ENCODE results near the gene ADCK1.

The ADCK1 gene

DNA sequence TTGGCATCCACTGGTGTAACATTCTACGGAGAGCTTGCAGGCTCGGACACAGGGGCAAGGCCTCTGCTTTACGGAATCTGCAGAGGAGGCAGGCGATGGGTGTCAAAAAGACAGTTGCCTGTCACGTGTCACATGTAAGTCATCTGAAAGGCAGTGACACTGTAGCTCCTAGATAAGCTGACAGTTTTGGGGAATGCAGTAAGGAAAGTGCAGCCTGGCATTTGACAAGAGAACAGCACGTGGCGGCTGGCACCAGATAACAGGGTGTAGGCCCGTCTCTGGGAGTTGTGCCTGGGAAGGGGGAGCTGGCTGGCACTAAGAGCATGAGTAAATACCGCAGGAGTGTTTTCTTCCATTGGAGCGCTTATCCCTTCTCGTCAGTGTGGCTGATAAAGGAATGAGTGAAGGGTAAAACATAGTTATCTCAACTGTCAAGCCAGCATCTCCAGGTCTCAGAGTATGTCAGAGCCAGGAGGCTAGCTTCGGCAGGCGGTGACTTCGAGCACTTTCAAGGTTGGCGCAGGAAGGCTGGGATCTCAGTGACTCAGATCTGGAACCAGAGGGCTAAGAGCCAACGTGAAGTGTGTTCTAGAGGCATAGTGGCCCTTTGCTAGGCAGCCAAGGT is 26.1 kb downstream of the ADCK1 start:
- Histone ChIP-seq H3K36me3 (replicated peaks; ENCODE audit: low read depth, low read length) (no peaks in the 10 kb centered on the region), H3K4me2 (ENCODE audit: low read length) (no peak overlapping the region), H3K9ac (ENCODE audit: low read length) (no peak overlapping the region), H3K79me2 (ENCODE audit: low read length) (no peaks in the 10 kb centered on the region), H2AFZ (ENCODE audit: low read depth, low read length) (no peak overlapping the region), H3K9me3 (ENCODE audit: insufficient read depth, low read length) (no peaks in the 10 kb centered on the region), H3K4me3 (ENCODE audit: low read length) (no peak overlapping the region), H3K27me3 (ENCODE audit: low read depth, low read length) (no peaks in the 10 kb centered on the region), H4K20me1 (ENCODE audit: insufficient read depth, low read length) (no peaks in the 10 kb centered on the region), H3K27ac (ENCODE audit: low read length) (no peak overlapping the region), H3K4me1 (ENCODE audit: low read length) (no peaks in the 10 kb centered on the region)
- TF ChIP-seq, protein P1, sequence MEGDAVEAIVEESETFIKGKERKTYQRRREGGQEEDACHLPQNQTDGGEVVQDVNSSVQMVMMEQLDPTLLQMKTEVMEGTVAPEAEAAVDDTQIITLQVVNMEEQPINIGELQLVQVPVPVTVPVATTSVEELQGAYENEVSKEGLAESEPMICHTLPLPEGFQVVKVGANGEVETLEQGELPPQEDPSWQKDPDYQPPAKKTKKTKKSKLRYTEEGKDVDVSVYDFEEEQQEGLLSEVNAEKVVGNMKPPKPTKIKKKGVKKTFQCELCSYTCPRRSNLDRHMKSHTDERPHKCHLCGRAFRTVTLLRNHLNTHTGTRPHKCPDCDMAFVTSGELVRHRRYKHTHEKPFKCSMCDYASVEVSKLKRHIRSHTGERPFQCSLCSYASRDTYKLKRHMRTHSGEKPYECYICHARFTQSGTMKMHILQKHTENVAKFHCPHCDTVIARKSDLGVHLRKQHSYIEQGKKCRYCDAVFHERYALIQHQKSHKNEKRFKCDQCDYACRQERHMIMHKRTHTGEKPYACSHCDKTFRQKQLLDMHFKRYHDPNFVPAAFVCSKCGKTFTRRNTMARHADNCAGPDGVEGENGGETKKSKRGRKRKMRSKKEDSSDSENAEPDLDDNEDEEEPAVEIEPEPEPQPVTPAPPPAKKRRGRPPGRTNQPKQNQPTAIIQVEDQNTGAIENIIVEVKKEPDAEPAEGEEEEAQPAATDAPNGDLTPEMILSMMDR (IDR thresholded peaks at IDR 0.05; ENCODE audit: low read depth, low read length), result no peak
- no peak for TF ChIP-seq EZH2phosphoT487 (IDR thresholded peaks at IDR 0.05; ENCODE audit: low read depth)

DNA sequence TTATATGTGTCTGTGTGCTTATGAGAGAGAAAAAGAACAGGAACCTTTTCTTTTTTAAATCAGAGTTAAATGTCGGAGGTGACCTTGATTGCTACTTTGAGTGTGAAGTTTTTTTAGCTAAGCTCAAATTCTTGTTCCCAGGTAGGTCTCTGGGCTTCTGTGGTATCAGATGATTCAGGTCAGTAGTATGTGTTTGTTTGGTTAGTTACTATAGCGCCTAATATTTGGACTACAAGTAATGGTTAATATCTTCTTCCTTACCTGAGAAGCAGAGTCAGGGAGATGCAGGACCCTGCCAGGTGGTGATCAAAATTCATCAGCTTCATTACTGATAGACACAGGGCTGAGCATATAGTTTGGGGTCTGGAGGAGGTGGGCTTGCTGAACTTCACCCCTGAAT is 30.8 kb downstream of the ADCK1 start:
- no peaks in the 10 kb centered on the region for H3K9me3 ChIP-seq (ENCODE audit: insufficient read depth, low read length)
- no peak overlapping the region for H3K9ac ChIP-seq (ENCODE audit: low read length)
- no peaks in the 10 kb centered on the region for H3K79me2 ChIP-seq (ENCODE audit: low read length)
- no peaks in the 10 kb centered on the region for H3K27me3 ChIP-seq (ENCODE audit: low read depth, low read length)
- TF ChIP-seq EZH2phosphoT487 (IDR thresholded peaks at IDR 0.05; ENCODE audit: low read depth), result no peak
- H3K4me2 ChIP-seq (ENCODE audit: low read length), result no peak overlapping the region
- no peak overlapping the region for H3K4me3 ChIP-seq (ENCODE audit: low read length)
- peaks cover 6% of the 10 kb centered on the region for H3K4me1 ChIP-seq (ENCODE audit: low read length)
- H4K20me1 ChIP-seq (ENCODE audit: insufficient read depth, low read length), result no peaks in the 10 kb centered on the region
- H3K36me3 ChIP-seq (replicated peaks; ENCODE audit: low read depth, low read length), result no peaks in the 10 kb centered on the region
- no peak overlapping the region for H2AFZ ChIP-seq (ENCODE audit: low read depth, low read length)
- no peak overlapping the region for H3K27ac ChIP-seq (ENCODE audit: low read length)

DNA sequence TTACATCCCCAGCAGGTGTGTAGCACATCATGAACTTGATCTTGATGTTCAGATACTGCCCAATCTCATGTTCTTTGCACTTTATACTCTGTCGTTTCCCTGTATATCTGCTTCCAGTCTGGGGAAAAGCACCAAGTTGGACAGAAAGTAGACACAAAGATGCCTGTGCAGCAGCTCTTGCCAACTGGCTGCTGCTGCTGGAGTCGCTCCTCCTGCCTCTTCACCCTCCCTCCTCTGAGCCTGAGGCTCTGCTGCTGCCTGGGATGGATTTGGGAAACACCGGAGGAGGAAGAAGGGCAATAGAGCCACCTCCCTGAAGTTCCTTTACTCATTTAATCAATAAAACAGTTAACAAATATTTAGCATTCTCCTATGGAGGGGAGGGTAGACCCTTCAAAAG is 32.4 kb downstream of the ADCK1 start:
- H3K79me2 ChIP-seq (ENCODE audit: low read length), result no peaks in the 10 kb centered on the region

DNA sequence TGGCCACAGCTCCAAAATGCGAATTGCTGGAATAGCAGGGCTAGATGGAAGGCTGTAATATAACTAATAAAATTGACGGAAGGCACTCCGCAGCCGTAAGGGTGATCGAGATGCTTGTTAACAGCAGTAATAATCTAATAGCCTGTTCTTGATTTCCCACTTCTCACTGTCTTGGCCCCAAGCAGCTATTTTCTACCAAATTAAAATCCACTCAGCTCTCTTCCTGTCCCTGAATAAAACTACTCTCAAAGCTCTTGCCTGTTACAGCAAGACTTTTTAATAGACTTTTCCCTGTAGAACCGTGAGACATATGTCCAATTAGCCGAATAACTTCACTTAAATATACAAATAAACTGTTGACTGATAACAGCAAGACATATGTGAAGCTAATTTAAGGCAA is 38.0 kb downstream of the ADCK1 start:
- Histone ChIP-seq H3K36me3 (replicated peaks; ENCODE audit: low read depth, low read length) (no peaks in the 10 kb centered on the region), H3K79me2 (ENCODE audit: low read length) (no peaks in the 10 kb centered on the region), H3K27me3 (ENCODE audit: low read depth, low read length) (no peaks in the 10 kb centered on the region), H3K27ac (ENCODE audit: low read length) (no peak overlapping the region), H3K9ac (ENCODE audit: low read length) (no peak overlapping the region), H2AFZ (ENCODE audit: low read depth, low read length) (no peak overlapping the region), H4K20me1 (ENCODE audit: insufficient read depth, low read length) (no peaks in the 10 kb centered on the region), H3K4me3 (ENCODE audit: low read length) (no peak overlapping the region), H3K4me2 (ENCODE audit: low read length) (no peak overlapping the region), H3K4me1 (ENCODE audit: low read length) (peaks cover 2% of the 10 kb centered on the region), H3K9me3 (ENCODE audit: insufficient read depth, low read length) (no peaks in the 10 kb centered on the region)
- no peak for TF ChIP-seq EZH2phosphoT487 (IDR thresholded peaks at IDR 0.05; ENCODE audit: low read depth)
- TF ChIP-seq, protein P1 (IDR thresholded peaks at IDR 0.05; ENCODE audit: low read depth, low read length), result no peak

More for the DNA sequence above, 32.4 kb downstream of the ADCK1 start:
- no peak for TF ChIP-seq EZH2phosphoT487 (IDR thresholded peaks at IDR 0.05; ENCODE audit: low read depth)
- TF ChIP-seq, protein P1 (IDR thresholded peaks at IDR 0.05; ENCODE audit: low read depth, low read length), result no peak
- Histone ChIP-seq H3K4me2 (ENCODE audit: low read length) (no peak overlapping the region), H2AFZ (ENCODE audit: low read depth, low read length) (no peak overlapping the region), H3K9ac (ENCODE audit: low read length) (no peak overlapping the region), H3K27me3 (ENCODE audit: low read depth, low read length) (no peaks in the 10 kb centered on the region), H3K4me1 (ENCODE audit: low read length) (peaks cover 6% of the 10 kb centered on the region), H3K9me3 (ENCODE audit: insufficient read depth, low read length) (no peaks in the 10 kb centered on the region), H3K4me3 (ENCODE audit: low read length) (no peak overlapping the region), H4K20me1 (ENCODE audit: insufficient read depth, low read length) (no peaks in the 10 kb centered on the region), H3K27ac (ENCODE audit: low read length) (no peak overlapping the region), H3K36me3 (replicated peaks; ENCODE audit: low read depth, low read length) (no peaks in the 10 kb centered on the region)

Measured in OCI-LY3 (cell line).